Measurements from ENCODE around the gene GABPB2.
"Not testable (repeated sequence)": the region's sequence is repeated elsewhere in the genome, so short reads cannot be mapped to it uniquely, and the experiment has no call there.

GABPB2 gene

DNA sequence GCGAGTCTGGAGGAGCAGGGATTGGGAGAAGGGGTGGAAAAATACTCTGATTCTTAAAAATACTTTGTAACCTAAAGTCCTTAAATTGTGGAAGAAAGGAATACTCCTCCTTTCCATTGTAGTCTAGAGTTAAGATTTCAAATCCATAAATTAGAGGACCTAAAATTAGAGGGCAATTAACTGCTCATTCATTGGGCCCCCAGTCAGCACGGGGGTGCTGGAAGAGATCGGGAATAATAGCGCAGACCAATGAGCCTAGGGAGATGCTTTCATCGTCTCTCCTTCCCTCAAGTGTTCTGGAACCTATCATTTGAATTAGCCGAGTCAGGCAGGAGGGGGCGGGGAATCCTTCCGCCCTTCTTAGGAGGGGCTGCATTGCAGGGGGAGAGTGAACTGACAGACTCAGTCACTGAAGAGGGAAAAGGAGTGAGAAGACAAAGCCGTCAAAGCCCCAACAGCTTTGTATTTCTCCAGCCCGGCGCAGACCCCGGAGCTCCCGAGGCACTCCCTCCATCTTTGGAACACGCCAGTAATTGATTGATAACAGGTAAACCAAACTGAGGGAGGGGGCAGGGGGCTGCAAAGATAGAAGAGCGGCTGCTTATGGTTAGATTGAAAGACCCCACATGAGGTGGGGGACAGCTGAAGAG is 10.4 kb upstream of the GABPB2 start, which contains the start of gene MLLT11:
Gene MLLT11 (plus strand): TSS at position 391 of the 650 bp plus-strand sequence. CDS start 6,828 bp downstream, outside the sequence.
- DNase-seq (ENCODE audit: low read depth in 2 of 2), result no peak

GRCh38 chr1:151060657-151061421 is 9.7 kb upstream of the GABPB2 start:
- no peak for DNase-seq (ENCODE audit: low read depth in 2 of 2)

DNA sequence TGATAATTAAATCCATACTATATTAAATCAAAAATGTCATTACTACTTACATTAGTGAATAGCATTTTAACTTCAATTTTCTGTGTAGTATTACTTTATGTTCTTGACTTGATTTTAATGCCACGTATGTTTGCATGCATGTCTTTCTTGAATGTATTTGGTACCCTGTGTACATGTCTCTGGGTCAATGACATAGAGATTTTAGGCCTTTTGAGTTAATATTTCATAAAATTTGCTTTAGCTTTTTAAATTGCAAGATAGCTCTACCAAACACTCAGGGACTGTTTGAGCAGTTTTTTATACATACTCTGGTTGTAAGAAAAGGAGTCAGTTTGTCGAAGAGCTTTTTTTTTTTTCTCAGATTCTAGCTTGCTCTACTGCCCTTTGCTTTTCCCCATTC is 8.9 kb upstream of the GABPB2 start:
- DNase-seq (ENCODE audit: low read depth in 2 of 2), result no peak

DNA sequence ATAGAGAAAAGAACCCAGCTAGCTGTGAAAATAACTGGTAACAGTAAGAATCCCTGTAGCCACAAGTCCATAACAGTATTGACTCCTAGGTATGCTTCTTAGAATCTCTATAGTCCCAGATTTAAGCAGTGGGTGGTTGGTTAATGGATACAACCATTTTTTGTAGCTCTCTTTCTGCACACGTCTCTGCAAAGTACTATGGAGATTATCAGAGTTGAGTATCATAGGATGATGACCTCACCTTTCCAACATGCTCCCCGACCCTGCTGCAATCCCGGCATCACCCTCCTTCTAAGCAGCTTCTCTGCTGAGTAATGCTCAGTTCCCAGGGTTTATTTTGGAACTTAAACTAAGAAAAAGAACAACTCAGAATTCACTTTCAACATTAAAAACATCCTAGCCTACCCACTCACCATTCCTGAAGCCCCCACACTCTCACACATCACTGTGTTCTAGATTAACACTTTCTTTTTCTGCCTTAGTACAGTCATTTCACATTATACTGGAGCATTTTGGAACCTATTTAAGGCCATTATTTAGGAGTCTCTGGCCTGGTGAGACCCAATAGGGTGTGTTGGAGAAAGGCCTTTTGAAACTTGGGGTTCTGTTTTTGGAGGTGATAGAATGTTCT is 7.7 kb upstream of the GABPB2 start:
- DNase-seq (ENCODE audit: low read depth in 2 of 2), result no peak

- no peak for DNase-seq (ENCODE audit: low read depth in 2 of 2)
Measured at GRCh38 chr1:151065089-151065645, 5.4 kb upstream of the GABPB2 start.

DNA sequence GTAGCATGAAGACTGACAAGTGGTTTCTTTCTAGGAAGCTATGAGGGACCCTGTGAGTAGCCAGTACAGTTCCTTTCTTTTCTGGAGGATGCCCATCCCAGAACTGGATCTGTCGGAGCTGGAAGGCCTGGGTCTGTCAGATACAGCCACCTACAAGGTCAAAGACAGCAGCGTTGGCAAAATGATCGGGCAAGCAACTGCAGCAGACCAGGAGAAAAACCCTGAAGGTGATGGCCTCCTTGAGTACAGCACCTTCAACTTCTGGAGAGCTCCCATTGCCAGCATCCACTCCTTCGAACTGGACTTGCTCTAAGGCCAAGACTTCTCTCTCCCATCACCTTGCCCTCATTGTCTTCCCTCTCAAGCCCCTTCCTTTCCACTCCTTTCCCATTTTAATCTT is 3.4 kb upstream of the GABPB2 start:
- no peak for DNase-seq (ENCODE audit: low read depth in 2 of 2)

GRCh38 chr1:151069103-151069486 is 1.5 kb upstream of the GABPB2 start:
- DNase-seq (ENCODE audit: low read depth in 2 of 2), result no peak

- no peak for DNase-seq (ENCODE audit: low read depth in 2 of 2)
Measured at GRCh38 chr1:151072224-151072623, 1.7 kb downstream of the GABPB2 start.

DNA sequence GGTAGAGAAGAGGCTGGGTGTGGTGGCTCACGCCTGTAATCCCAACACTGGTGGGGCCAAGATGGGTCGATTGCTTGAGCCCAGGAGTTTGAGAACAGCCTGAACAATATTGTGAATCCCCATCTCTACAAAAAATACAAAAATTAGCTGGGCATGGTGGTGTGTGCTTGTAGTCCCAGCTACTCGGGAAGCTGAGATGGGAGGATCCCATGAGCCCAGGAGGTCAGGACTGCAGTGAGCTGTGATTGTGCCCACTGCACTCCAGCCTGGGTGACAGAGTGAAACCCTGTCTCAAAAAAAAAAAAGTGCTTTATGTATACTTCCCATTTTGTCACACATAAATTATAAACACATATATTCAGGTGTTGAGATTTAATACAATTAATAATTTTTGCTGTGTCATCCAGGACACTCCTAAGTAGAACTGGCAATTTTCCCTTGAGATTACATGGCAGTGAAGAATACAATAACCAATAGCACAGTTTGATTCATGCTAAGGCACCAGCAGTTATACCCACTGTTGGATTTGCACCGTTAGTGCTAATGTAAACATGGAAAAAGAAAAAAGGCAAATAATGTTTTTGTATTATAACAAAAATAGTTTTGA is 15.5 kb downstream of the GABPB2 start:
- no peak for DNase-seq (ENCODE audit: low read depth in 2 of 2)

DNA sequence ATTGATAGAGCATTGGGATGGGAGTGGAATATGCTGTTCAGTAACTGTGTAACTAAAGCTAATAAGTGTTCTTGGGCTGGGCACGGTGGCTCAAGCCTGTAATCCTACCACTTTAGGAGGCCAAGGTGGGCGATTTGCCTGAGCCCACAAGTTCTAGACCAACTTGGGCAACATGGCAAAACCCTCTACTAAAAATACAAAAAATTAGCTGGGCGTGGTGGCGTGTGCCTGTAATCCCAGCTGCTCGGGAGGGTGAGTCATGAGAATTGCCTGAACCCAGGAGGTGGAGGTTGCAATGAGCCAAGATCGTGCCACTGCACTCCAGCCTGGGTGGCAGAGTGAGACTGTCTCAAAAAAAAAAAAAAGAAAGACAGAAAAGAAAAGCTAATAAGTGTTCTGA is 26.9 kb downstream of the GABPB2 start:
- not testable (repeated sequence) for DNase-seq (ENCODE audit: low read depth in 2 of 2)

DNA sequence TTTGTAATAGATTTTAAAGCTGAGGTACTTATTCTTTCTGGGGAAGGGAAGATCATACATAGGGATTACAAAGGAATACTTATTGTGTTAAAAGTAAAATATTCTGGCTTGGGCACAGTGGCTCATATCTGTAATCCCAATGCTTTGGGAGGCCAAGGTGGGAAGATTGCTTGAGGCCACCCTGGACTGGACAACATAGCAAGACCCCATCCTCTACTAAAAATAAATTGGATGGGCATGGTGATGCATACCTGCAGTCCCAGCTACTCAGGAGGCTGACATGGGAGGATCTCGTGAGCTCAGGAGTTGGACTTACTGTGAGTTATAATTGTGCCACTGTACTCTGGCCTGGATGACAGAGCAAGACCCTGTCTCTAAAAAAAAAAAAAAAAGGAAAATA is 27.6 kb downstream of the GABPB2 start:
- no peak for DNase-seq (ENCODE audit: low read depth in 2 of 2)

DNA sequence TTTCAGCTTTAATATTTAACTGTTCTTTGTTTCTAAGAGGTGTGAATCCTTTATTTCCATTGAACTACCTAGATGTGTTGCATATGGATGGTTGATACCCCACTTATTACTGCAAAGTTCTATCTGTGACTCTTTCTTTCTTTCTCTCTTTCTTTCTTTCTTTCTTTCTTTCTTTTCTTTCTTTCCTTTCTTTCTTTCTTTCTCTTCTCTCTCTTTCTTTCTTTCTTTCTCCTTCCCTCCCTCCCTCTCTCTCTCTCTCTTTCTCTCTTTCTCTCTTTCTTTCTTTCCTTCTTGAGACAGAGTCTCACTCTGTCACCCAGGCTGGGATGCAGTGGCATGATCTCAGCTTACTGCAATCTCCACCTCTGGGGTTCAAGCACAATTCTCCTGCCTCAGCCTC is 34.1 kb downstream of the GABPB2 start:
- no peak for DNase-seq (ENCODE audit: low read depth in 2 of 2)

DNA sequence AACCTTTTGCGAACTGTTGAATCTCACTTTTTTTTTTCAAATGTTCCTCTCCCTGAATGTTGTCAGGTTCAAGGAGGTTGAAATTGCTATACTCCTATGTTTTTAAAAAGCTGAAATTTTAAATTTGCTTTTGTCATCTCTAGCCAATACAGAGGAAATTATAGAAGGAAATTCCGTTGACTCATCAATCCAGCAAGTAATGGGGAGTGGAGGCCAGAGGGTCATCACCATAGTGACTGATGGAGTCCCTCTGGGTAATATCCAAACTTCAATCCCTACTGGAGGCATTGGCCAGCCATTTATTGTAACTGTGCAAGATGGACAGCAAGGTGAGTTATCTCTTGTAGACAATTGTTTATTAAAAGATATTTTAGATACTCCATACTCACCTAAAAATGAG is 36.3 kb downstream of the GABPB2 start:
- no peak for DNase-seq (ENCODE audit: low read depth in 2 of 2)

DNA sequence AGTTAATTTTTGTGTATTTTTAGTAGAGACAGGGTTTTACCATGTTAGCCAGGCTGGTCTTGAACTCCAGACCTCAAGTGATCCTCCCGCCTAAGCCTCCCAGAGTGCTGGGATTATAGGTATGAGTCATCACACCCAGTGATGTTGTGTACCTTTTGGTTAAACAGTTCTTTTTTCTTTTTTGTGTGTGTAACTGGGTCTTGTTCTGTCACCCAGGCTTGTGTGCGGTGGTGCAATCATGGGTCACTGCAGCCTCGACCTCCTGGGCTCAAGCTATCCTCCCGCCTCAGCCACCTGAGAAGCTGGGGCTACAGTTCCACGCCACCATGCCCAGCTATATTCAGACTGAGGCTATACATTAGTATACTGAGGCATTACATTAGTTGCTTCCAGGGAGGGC is 37.8 kb downstream of the GABPB2 start:
- no peak for DNase-seq (ENCODE audit: low read depth in 2 of 2)

- DNase-seq (ENCODE audit: low read depth in 2 of 2), result no peak
Measured at GRCh38 chr1:151113877-151114276, 43.3 kb downstream of the GABPB2 start.

- no peak for DNase-seq (ENCODE audit: low read depth in 2 of 2)
Measured at GRCh38 chr1:151124763-151125403, 54.3 kb downstream of the GABPB2 start.

GRCh38 chr1:151128800-151129199 is 58.2 kb downstream of the GABPB2 start:
- DNase-seq (ENCODE audit: low read depth in 2 of 2), result no peak

GRCh38 chr1:151130987-151131586 is 60.5 kb downstream of the GABPB2 start:
- DNase-seq (ENCODE audit: low read depth in 2 of 2), result peak; percentile 41 to 61

DNA sequence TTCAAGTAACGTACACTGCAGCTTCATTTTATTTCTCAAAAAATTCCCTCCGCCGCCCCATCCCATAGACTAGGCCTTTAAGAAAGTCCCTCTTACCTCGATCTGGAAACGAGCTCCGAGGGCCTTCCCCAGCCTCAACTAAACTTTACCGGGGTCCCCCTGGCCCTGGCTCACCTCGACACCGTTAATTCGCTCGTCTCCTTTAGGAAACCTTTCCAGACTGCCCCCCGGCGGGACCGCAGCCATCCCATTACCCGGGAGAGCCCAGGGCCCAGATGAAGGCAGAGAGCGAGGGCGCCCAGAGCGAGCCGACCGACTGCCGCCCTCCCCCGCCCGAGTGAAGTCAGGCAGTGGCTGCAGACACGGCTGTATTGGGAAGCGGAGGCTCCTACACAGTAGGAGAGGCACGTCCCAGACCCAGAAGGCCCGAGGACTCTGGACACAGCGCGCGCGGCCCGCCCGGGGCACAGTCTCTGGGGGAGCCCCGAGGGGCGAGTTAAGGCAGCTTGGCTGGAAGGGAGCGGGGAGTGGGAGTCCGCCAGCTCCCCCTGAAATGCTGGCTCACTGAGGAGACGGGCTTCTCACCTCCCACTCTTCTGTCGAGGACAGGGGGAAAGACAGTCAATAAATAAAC is 61.3 kb downstream of the GABPB2 start:
- DNase-seq (ENCODE audit: low read depth in 2 of 2), result no peak

GRCh38 chr1:151132335-151133017 is 61.9 kb downstream of the GABPB2 start:
- DNase-seq (ENCODE audit: low read depth in 2 of 2), result no peak
